HG03457 (cell line): ENCODE results near the gene C17orf58.
"Not testable (repeated sequence)": the region's sequence is repeated elsewhere in the genome, so short reads cannot be mapped to it uniquely, and the experiment has no call there.

ENCODE experiments used
- ATAC-seq: cut with Tn5 transposase; IDR thresholded peaks from one replicate; pipeline ENCODE4 v1.9.1; 2021; ENCODE audit warnings: moderate number of reproducible peaks; ENCODE audit not compliant: unreplicated experiment

C17orf58 gene

DNA sequence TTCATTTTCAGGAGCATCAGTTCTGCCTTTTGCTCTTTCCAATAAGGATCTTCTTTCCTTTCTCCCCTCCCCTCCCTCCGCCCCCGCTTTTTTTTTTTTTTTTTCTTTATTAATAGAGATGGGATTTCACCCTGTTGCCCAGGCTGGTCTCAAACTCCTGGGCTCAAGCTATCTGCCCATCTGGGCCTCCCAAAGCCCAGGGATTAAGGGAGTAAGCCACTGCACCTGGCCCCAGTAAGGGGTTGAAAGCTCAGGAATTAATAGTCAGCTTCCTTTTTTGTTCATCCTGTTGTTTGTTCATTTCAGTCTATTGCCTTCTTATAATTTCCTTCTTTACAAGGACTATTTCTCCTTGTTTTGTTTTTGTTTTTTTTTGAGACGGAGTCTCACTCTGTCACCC lies 7.9 kb upstream of the C17orf58 start:
- ATAC-seq, result no peak

DNA sequence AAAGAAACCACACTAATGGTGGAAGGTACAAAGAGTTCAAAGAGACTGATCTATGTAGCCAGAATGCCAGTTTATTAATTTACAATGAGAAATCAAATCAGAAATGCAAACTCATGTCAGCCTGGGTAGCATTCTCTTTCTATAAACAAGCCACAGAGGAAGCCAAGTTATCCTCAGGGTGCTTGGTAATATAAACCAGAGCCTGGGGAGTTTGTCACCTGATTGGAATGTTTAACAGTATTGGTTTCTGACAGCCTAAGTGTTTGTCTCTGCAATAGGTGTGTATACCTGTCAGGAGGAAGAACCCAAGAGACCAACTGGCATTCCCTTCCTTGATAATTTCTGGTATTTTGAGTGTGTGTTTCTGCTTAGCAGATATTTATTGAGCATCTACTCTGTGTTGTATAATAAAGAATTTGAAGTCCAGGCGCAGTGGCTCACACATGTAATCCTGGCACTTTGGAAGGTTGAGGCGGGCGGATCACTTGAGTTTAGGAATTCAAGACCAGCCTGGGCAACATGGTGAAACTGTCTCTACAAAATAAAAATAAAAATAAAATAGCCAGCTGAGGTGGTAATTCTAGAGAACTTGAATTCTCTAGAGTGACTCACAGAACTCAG lies 3.1 kb upstream of the C17orf58 start:
- ATAC-seq, result no peak

DNA sequence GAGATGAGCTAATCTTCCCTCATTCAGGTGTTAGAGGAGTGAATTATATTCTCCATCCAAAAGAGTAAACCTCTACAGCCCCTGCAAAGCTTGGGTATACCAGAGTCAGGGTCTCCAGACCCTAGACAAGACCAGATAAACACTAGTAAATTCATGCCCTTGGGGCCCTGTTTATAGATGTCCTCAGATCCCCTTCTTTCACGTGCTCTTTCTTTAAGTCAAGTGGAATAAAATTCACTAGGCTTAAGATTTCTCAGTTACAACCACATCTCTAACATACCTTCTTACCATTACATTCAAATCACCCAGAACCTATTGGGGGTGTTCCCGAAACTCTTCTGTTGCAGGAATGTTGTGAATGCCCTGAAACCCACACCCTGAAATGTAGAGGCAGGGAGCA lies 2.2 kb upstream of the C17orf58 start:
- ATAC-seq, result no peak

DNA sequence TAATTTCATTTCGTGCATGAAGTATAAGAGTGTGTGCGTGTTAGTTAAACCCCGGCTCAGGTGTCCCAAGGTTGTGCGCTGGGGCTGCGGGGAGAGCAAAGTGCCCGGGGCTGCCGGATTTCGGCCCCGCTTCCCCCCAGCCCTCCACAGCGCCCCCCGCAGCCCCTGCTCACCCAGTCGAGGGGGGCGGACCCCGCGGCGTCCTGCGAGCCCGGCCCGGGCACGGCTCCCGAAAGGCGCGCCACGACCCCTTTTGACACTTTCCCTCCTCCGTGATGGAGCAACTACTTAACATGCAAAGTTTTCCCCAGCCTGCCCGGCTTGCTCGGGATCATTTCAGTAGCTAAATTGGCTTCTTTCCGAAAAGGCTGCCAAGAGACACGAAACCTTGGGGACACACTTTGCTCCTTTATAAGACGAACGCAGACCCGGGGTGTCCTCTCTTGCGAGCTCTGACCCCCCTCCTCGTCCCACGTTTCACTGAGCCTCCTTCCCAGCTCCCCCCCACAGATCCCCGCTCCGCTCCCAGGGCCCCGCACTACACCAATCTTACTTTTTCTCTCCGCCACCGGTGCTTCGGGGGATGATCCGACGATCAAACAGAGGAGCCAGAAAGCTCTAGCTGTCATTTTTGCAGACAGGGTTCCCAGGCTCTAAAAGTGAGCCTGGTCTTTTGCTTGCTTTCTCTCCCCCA lies 552 bp downstream of the C17orf58 start:
- no peak for ATAC-seq

DNA sequence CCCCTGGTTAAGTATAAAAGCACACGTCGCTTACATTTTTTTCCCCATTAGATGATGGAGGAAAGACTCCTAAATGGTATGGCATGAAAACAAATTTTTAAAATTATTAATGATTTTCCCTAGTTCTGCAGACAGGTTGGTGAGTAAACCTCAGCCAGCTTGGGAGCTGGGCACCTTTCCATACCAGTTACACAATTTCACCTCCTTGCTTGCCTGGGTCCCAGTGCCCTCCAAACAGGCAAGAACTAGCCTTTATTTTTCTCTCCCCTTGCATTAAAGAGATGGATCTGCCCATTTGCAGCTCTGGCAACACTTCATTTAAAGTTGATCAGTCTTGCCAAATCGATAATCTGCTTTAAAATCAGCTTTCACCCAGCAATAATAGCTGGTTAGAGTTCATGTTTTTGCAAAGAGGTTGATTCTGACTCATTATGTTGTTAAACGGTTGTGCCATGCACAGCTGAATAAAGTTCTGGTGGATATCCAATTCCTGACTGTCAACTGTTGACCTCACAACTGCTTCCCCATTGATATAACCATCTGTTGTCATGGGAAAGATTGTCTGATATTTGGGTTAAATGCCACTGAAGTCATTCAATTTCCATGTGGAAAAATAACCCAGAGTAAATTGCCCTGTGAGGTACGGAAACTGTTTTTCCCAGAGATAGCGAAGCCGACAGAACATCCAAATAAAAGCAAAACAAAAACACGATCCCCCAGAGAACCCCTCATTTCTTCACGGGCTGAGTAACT lies 1.3 kb downstream of the C17orf58 start:
- no peak for ATAC-seq

DNA sequence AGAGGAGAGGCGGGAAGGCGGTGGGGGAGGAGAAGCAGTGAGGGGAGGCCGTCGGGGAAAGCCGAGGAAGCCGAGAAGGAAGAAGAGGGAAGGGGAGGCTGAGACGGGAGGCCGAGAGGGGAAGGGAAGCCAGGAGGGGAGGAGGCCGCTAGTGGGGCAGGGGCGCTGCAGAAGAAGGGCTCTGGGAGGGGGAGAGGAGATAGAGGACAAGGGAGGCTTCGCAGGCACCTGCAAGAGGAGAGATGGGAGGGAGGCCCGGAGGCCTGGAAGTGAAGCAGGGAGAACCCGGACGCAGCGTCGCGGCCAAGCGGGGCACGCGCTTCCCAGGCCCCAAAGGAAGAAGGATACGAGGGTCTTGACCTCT lies 2.3 kb downstream of the C17orf58 start:
- ATAC-seq, result no peak

DNA sequence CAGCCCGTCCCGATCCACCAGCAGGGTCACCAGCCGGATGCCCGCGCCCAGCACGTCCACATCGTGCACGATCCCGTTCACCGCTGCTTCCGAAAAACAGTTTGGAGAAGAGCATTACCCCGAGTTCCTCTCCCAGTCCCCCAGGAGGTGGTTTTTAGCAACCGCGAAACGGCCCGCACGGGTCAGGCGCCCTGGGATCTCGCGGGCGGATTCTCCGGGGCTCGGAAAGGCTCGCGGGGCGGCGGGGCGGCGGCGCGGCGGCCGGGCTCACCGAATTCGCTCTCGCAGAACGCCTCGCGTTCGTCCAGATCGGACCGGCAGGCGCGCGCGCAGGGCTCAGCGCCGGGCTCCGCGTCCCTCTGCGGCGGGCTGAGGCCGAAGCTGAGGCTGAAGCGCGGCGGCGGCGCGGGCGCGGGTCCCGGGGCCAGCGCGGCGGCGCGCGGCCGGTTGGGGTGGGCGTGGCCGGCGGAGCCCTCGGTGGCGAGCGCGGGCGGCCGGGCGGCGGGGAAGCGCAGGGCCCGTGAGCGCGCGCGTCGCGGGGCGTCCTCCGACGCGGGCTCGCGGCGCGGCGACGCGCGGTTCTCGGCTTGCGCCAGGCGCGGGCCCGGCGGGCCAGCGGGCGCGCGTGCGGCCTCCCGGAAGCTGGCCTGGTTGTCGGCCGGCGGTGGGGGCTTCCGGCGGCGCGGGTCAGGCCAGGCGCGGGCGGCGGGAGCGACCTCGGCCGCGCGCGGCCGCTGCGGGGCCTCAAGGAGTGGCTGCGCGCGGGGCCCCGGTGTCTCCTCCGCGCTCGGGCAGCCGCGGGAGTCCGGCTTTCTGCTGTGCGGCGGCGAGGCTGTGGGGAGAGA lies 2.9 kb downstream of the C17orf58 start:
- peak; percentile 66 for ATAC-seq

DNA sequence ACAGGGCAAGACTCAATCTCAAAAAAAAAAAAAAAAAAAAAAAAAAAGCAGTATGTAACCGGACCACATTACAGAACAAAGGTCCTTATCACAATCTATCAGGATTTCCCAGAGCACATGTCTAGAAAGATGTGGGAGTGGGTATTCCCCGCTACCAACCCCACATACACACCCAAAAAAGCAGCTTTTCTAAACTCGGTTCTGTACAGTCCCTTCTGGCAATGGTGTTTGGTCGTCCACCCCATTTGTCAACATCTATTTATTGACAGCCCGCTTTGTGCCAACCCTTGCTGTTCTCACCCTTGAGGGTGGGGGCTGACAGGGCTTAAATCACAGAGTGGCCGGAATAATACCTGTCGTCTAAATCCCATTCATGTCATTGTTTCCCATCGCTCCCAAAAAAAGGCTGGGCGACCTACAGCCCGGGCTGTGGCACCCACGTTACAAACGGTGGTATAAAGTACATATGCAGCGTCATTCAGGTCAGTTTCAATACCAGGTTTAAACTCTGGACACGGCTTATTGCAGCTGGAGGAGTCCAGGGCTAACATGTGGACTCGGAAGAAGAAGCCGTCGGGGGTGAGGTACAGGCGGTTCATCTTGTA lies 3.6 kb downstream of the C17orf58 start:
- ATAC-seq, result no peak

DNA sequence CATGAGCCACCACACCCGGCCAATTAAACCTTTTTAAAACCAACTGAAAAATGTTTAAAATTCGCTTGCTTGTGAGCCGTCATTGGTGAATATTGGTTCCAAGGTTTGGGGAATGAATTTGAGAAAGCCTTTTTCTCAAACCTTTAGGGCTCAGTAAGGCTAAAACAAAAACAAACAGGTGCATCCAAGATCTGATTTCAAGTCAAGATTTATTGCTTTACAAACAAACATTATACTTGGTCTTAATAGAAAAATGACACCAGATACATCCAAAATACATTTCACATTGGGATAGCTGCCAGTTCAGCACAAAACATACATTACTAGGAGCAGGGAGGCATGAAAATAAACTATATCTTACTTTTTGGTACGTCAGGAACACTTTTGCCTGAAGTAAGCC lies 5.4 kb downstream of the C17orf58 start:
- ATAC-seq, result no peak

DNA sequence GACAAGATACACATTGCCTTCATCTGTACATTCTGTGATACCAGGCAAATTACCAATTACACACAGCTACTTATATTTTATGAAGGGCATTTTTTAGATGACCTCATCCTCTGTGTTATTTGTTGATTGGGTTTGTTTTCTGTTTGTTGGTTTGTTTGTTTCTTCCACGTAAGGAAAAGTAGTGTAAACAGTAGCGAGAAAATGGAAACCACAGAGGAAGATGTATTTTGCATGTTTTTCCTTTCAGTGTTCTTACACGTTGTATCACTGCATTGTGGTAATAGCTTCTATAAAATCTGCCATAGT lies 12.9 kb downstream of the C17orf58 start:
- ATAC-seq, result no peak

DNA sequence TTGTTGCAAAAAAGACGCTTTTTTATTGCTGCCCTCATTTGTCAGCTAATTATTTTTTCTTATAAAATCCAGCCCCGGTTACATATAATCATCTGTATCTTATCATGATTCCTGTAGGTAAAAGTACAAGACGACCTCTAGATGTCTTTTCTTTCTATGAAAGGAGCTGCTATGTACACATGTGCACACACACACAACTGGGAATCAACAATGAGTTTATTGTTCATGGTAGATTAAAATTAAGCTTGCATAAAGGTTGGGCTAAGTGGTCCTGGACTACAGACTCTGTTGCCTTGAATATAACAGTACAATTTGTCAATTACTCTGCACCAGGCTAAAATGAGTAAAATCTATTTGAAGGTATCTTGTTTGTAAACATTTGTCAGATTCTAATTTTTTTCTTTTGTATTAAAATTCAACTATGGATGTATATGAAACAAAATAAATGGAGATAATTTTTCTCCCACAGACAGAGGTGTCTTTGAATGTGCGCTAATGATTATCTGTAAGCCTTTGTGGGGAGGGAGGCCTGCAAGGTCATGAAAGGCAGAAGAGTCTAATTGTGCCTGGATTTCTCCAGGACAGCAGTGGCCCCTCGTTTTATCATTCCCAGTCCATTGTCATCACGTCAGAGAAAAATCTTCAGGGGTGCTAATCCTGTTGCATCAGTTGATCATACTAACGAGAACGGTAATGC lies 13.4 kb downstream of the C17orf58 start:
- ATAC-seq, result no peak

DNA sequence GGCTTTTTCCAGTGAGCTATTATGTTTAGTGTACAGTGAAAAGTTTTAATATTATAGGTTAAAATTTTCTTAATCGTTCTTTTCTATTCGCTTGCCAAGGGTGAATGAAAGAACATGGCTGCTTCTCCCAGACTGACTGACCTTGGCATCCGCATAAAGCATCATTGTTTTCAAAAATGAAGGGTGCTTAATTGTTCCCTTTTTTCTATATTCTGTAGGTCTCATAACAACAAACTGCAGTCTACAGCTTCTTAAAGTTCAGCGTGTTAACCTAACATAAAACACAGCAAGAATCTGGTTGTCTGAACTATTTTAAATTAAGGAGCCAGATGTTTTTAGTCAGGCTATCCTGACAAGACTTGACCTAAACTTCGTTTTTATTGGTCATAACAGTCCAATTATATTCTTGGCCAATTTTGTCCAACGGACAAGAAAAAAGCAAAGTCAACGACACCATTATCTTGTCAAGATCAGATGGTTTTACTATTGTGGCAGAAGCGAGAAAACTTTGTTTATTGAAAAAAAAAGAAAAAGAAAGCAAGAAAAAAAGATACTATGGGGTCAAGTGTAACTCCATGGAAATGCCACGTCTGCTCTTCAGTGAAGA lies 14.1 kb downstream of the C17orf58 start:
- no peak for ATAC-seq

DNA sequence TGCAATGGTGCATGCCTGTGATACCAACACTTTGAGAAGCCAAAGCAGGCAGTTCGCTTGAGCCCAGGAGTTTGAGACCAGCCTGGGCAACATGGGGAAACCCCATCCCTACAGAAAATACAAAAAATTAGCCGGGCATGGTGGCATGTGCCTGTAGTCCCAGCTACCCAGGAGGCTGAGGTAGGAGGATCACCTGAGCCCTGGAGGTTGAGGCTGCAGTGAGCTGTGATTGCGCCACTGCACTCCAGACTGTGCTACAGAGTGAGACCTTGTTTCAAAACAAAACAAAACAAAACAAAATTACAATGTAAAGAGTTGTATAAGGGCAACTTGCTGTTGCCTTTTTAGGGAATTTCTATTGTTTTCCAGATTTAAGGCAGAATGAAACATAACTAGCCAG lies 15.4 kb downstream of the C17orf58 start:
- not testable (repeated sequence) for ATAC-seq

DNA sequence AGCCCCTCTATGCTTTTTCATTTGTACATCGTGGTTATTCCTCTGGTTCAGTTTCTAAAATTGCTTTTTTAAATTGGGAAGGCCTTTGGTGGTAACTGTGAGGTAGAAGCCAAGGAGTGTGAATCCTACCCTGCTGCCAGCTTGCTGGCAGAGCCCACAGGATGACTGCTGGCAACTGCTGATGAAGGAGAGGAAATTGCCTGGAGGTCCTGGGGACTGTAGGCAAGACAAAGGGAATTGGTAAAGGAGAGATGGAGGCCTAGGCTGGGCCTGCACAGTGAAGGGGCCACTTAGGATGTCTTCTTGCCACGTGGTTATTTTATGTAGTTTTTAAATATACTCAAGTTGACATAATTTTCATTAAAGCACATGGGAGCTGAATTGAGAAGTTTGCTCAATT lies 15.8 kb downstream of the C17orf58 start:
- no peak for ATAC-seq

DNA sequence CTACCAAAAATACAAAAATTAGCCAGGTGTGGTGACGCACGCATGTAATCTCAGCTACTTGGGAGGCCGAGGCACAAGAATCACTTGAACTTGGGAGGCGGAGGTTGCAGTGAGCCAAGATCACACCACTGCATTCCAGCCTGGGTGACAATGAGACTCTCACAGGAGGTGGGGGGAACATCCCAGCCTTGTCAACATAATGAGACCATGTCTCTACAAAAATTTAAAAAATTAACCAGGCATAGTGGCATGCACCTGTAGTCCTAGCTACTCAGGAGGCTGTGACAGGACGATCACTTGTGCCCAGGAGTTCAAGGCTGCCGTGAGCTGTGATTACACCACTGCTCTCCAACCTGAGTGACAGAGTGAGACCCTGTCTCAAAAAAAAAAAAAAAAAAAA lies 20.0 kb downstream of the C17orf58 start:
- ATAC-seq, result not testable (repeated sequence)

DNA sequence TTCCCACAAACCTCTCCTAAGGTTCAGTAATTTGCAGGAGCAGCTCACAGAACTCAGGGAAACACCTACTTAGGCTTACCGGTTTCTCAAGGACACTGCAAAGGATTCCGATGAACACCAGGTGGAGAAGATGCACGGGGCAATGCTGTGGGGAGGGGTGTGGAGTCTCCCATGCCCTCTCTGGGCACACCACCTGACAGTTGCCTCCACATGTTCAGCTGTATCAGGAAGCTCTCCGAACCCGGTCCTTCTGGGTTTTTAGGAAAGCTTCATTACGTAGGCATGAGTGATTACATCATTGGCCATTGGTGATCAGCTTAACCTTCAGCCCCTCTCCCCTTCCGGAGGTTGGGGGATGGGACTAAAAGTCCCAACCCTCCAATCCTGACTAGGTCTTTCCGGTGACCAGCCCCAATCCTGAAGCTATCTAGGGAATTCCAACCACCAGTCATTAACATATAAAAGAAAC lies 21.6 kb downstream of the C17orf58 start:
- no peak for ATAC-seq

DNA sequence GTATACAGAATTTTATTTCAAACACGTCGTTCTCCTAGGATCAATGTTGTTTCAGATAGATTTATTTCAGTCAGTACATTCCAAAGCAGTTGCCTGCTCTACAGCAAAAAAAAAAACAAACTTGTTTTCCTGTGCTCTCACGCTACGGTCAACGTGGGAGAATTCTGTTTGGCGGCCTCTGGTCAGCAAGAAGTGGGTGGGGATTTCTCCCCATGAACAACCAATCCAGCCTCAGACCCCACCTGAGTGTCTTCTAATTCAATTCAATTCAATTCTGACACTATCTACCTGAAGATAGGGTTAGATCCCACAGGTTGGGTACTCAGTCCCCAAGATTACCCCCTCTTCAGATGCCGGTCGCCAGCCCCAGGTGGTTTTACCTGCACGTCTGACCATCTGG lies 22.1 kb downstream of the C17orf58 start:
- no peak for ATAC-seq

DNA sequence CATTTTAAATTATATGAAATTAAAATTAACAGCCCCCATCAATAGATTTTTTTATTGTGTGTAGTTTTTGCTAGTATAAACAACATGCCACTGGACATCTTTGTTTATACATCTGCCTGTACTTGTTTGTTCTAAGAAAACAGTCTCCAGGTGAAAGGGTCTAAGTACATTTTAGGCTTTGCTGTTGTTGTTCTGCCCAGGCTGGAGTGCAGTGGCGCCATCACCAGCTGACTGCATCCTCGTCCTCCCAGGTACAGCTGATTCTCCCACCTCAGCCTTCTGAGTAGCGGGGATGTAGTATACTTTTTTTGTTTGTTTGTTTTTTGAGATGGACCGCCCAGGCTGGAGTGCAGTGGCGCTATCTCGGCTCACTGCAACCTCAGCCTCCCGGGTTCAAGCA lies 25.5 kb downstream of the C17orf58 start:
- no peak for ATAC-seq

DNA sequence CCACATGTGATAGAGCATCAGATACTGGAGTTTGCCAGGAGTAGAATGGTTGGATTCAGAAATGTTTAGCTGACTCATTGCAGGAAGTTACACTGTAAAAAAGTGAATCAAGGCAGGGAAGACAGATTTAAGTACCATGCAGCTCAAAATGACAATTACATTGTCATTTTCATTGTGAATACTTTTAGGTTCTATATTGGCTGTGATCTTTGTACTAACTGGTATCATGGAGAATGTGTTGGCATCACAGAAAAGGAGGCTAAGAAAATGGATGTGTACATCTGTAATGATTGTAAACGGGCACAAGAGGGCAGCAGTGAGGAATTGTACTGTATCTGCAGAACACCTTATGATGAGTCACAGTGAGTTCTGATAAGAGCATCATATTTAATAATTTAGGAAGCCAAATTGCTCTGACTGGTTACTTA lies 33.1 kb downstream of the C17orf58 start:
- not testable (repeated sequence) for ATAC-seq

DNA sequence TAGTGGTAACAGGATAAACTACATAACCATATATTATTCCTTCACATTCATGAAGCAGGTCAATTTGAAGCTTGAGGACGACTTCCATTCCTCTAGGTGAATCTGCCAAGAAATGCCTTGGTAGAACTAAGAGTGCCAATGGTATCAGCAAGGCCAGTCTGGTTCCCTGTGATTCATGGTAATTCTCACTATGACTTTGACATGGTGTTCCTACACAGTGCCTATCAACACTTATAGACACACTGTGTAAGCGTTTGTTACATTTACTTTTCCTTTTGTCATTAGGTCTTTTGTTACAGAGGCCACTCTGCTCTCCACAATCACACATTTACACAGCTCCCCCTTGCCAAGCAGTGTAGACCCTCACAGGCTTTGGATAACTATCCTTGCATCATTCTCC lies 34.1 kb downstream of the C17orf58 start:
- ATAC-seq, result not testable (repeated sequence)
